GM23338 (cell line): ENCODE results near the gene MIDN. TPM values are rescaled to one million over a fixed set of nuclear protein-coding genes. Genes with fewer than 3 reads are reported as not detected.

Source experiments
- ATAC-seq: fragments of 200-7000 bp; cut with Tn5 transposase; 3 replicates; pipeline ENCODE4 v1.9.1; 2020
- DNase-seq: peaks from one replicate; pipeline ENCODE4 v3.0.0-alpha.2; 2015; ENCODE audit warnings: low spot score
- H2AFZ ChIP-seq: fragments of 200-600 bp; sonication (generic); 2 replicates; pipeline ENCODE4 v1.8.0; 2016; ENCODE audit warnings: antibody characterized with exemption, mild to moderate bottlenecking, moderate library complexity
- H3F3A ChIP-seq: fragments of 200-600 bp; sonication (generic); replicated peaks from 2 replicates; pipeline ENCODE4 v1.8.0; 2017; ENCODE audit warnings: antibody characterized with exemption, mixed run types, low read depth
- H3K27ac ChIP-seq: fragments of 200-600 bp; sonication (generic); 2 replicates; pipeline ENCODE4 v1.6.1; 2016; ENCODE audit warnings: low read depth
- H3K27me3 ChIP-seq: fragments of 200-600 bp; sonication (generic); 2 replicates; pipeline ENCODE4 v1.8.0; 2016; ENCODE audit warnings: mild to moderate bottlenecking, mixed run types, moderate library complexity; ENCODE audit not compliant: insufficient read depth
- H3K36me3 ChIP-seq: fragments of 200-600 bp; sonication (generic); 2 replicates; pipeline ENCODE4 v1.8.0; 2016; ENCODE audit warnings: mild to moderate bottlenecking; ENCODE audit not compliant: insufficient read depth
- H3K4me1 ChIP-seq: fragments of 200-600 bp; sonication (generic); 2 replicates; pipeline ENCODE4 v1.8.0; 2016; ENCODE audit warnings: mild to moderate bottlenecking, moderate library complexity; ENCODE audit not compliant: insufficient read depth
- H3K4me2 ChIP-seq: fragments of 200-600 bp; sonication (generic); 2 replicates; pipeline ENCODE4 v1.7.1; 2017; ENCODE audit warnings: mixed run types
- H3K4me3 ChIP-seq: fragments of 200-600 bp; sonication (generic); 2 replicates; pipeline ENCODE4 v1.6.1; 2016; ENCODE audit warnings: mixed run types
- H3K79me2 ChIP-seq: fragments of 200-600 bp; sonication (generic); replicated peaks from 2 replicates; pipeline ENCODE4 v1.8.0; 2017; ENCODE audit warnings: mild to moderate bottlenecking; ENCODE audit not compliant: insufficient read depth
- H3K9me2 ChIP-seq: fragments of 200-600 bp; sonication (generic); 2 replicates; pipeline ENCODE4 v1.8.0; 2017; ENCODE audit not compliant: insufficient read depth
- H4K20me1 ChIP-seq: fragments of 200-600 bp; sonication (generic); replicated peaks from 2 replicates; pipeline ENCODE4 v1.8.0; 2017; ENCODE audit warnings: mild to moderate bottlenecking; ENCODE audit not compliant: insufficient read depth
- H3K27ac Mint-ChIP-seq: 2 replicates; pipeline ENCODE4 v1.8.0; 2020; ENCODE audit warnings: inconsistent platforms, mild to moderate bottlenecking, moderate library complexity, mixed read lengths
- H3K27me3 Mint-ChIP-seq: 3 replicates; pipeline ENCODE4 v1.8.0; 2022; ENCODE audit warnings: low read depth, mild to moderate bottlenecking, moderate library complexity, mixed read lengths, inconsistent platforms; ENCODE audit not compliant: insufficient read depth, poor library complexity
- H3K36me3 Mint-ChIP-seq: 3 replicates; pipeline ENCODE4 v1.8.0; 2021; ENCODE audit warnings: low read depth, mild to moderate bottlenecking, inconsistent platforms, moderate library complexity, mixed read lengths
- H3K4me1 Mint-ChIP-seq: 3 replicates; pipeline ENCODE4 v1.8.0; 2020; ENCODE audit warnings: mild to moderate bottlenecking, inconsistent platforms, mixed read lengths
- H3K4me3 Mint-ChIP-seq: 3 replicates; pipeline ENCODE4 v1.8.0; 2021; ENCODE audit warnings: moderate library complexity, mild to moderate bottlenecking, inconsistent platforms, mixed read lengths
- H3K9me3 Mint-ChIP-seq: 3 replicates; pipeline ENCODE4 v1.8.0; 2020; ENCODE audit warnings: moderate library complexity, mild to moderate bottlenecking, inconsistent platforms, mixed read lengths
- CREB1 ChIP-seq: fragments of 250-450 bp; sonication (Bioruptor Pico); IDR thresholded peaks from 2 replicates; pipeline ENCODE4 v1.5.0; 2020; ENCODE audit warnings: low read depth, mild to moderate bottlenecking, moderate library complexity
- CTCF ChIP-seq, 2 experiments: fragments of 200-600 bp in 1 of 2; sonication (generic) in 1 of 2; conservative IDR thresholded peaks; 2 replicates each; pipeline versions ENCODE4 v1.5.1 to v1.6.1; 2016 to 2017; ENCODE audit warnings: antibody characterized with exemption in 2 of 2, low read depth in 2 of 2, mild to moderate bottlenecking in 2 of 2, moderate library complexity in 1 of 2
- EZH2phosphoT487 ChIP-seq: fragments of 200-600 bp; sonication (generic); IDR thresholded peaks from one replicate; pipeline ENCODE4 v1.8.1; 2018; ENCODE audit warnings: antibody characterized with exemption; ENCODE audit not compliant: unreplicated experiment
- JUNB ChIP-seq: IDR thresholded peaks from one replicate; pipeline ENCODE4 v1.6.1; 2016; ENCODE audit warnings: antibody characterized with exemption; ENCODE audit not compliant: unreplicated experiment
- POLR2AphosphoS5 ChIP-seq: IDR thresholded peaks from 2 replicates; pipeline ENCODE4 v1.6.1; 2016; ENCODE audit warnings: antibody characterized with exemption, low read depth
- STAT1 ChIP-seq: IDR thresholded peaks from one replicate; pipeline ENCODE4 v1.6.1; 2016; ENCODE audit warnings: antibody characterized with exemption; ENCODE audit not compliant: unreplicated experiment
- ZNF462 ChIP-seq: fragments of 250-450 bp; sonication (Bioruptor Pico); IDR thresholded peaks from 2 replicates; pipeline ENCODE4 v1.5.0; 2020; ENCODE audit warnings: mild to moderate bottlenecking, moderate library complexity
- polyA plus RNA-seq: library from polyadenylated mRNA; unstranded; fragments of >200 nt; fragmentation: Nextera tagmentation; extraction: Ambion mirVana; gene quantifications from 2 replicates; pipeline ENCODE4 v1.2.1, GENCODE V29; 2016
- total RNA-seq: library from RNA; depleted of rRNA; stranded (reverse); fragments of >200 nt; shearing (Covaris generic); gene quantifications from 2 replicates; pipeline ENCODE4 v1.2.3, GENCODE V29; 2014

Gene MIDN
- total and polyA plus RNA-seq, 2 experiments from 2014 or later: 28.6 to 113 TPM

- Mint-ChIP-seq H3K27me3 (peaks cover 40% of the 10 kb centered on the region), H3K27ac (no peak overlapping the region), H3K9me3 (no peaks in the 10 kb centered on the region; the same call in 2 of the 3 replicates), H3K36me3 (peaks cover 48% of the 10 kb centered on the region), H3K4me3 (peak overlapping the region; percentile 77), H3K4me1 (peaks cover 43% of the 10 kb centered on the region)
- TF ChIP-seq EZH2phosphoT487: no peak
- TF ChIP-seq CTCF (conservative IDR thresholded peaks at IDR 0.05; ENCODE audit: low read depth in 2 of 2): no peak
- no peak for TF ChIP-seq CREB1 (CRISPR knock-in tag)
- peak; percentile 60 for TF ChIP-seq POLR2AphosphoS5
- no peak for TF ChIP-seq ZNF462 (CRISPR knock-in tag)
- TF ChIP-seq JUNB: no peak
- no peak for TF ChIP-seq STAT1
- peaks cover 34% of the 10 kb centered on the region for H3K79me2 ChIP-seq
- peak overlapping the region; percentile 97 for H3K4me2 ChIP-seq
- peaks cover 56% of the 10 kb centered on the region for H3F3A ChIP-seq
- ATAC-seq (peak; percentile 54), DNase-seq (no peak)
- H3K27me3 ChIP-seq: no peaks in the 10 kb centered on the region
- H3K4me3 ChIP-seq: peak overlapping the region; percentile 88
- H3K9me2 ChIP-seq: no peaks in the 10 kb centered on the region
- H4K20me1 ChIP-seq: peaks cover 23% of the 10 kb centered on the region
- no peak overlapping the region for H2AFZ ChIP-seq
- H3K27ac ChIP-seq: peak overlapping the region; percentile 94; the same call in 1 of the 2 replicates
- H3K4me1 ChIP-seq: peaks cover 19% of the 10 kb centered on the region
- H3K36me3 ChIP-seq: peaks cover 22% of the 10 kb centered on the region
Observed at GRCh38 chr19:1275976-1276627, 27.7 kb downstream of the MIDN start.
